HG02943 (cell line): Measurements from ENCODE around the gene ALDH1A2.
"Not testable (repeated sequence)": the region's sequence is repeated elsewhere in the genome, so short reads cannot be mapped to it uniquely, and the experiment has no call there.

Source experiments
- ATAC-seq: cut with Tn5 transposase; IDR thresholded peaks from one replicate; pipeline ENCODE4 v1.9.1; 2021; ENCODE audit warnings: mild to moderate bottlenecking, low read depth, moderate library complexity; ENCODE audit not compliant: unreplicated experiment

Gene ALDH1A2

GRCh38 chr15:58002338-58003126 is 63.0 kb downstream of the ALDH1A2 start:
- no peak for ATAC-seq

- not testable (repeated sequence) for ATAC-seq
These were observed 65.8 kb downstream of the ALDH1A2 start for GRCh38 chr15:57999699-58000098.

GRCh38 chr15:57996561-57996960 is 69.0 kb downstream of the ALDH1A2 start:
- ATAC-seq = no peak

- no peak for ATAC-seq
These were observed 71.1 kb downstream of the ALDH1A2 start for GRCh38 chr15:57994221-57995049.

- no peak for ATAC-seq
These were observed 71.9 kb downstream of the ALDH1A2 start for GRCh38 chr15:57993409-57994145.

- ATAC-seq = no peak
These were observed 72.7 kb downstream of the ALDH1A2 start for GRCh38 chr15:57992761-57993355.

GRCh38 chr15:57973534-57973933 is 92.0 kb downstream of the ALDH1A2 start:
- no peak for ATAC-seq

- ATAC-seq = no peak
These were observed 92.6 kb downstream of the ALDH1A2 start for GRCh38 chr15:57972864-57973263.

GRCh38 chr15:57969996-57970395 is 95.5 kb downstream of the ALDH1A2 start:
- ATAC-seq = no peak

GRCh38 chr15:57969355-57969754 is 96.2 kb downstream of the ALDH1A2 start:
- ATAC-seq = no peak

GRCh38 chr15:57962887-57963286 is 102.6 kb downstream of the ALDH1A2 start:
- ATAC-seq = no peak

- ATAC-seq = no peak
These were observed 103.6 kb downstream of the ALDH1A2 start for GRCh38 chr15:57961919-57962318.

- no peak for ATAC-seq
These were observed 108.4 kb downstream of the ALDH1A2 start for GRCh38 chr15:57957113-57957512.

- ATAC-seq = no peak
These were observed 111.6 kb downstream of the ALDH1A2 start for GRCh38 chr15:57953874-57954273.

- no peak for ATAC-seq
These were observed 114.1 kb downstream of the ALDH1A2 start for GRCh38 chr15:57951328-57951932.

- ATAC-seq = no peak
These were observed 115.0 kb downstream of the ALDH1A2 start for GRCh38 chr15:57950381-57950946.

GRCh38 chr15:57949374-57949943 is 116.1 kb downstream of the ALDH1A2 start:
- ATAC-seq = no peak

- ATAC-seq = no peak
These were observed 116.9 kb downstream of the ALDH1A2 start for GRCh38 chr15:57948351-57949289.
